ENCODE data around the gene NKIRAS1.

The NKIRAS1 gene

DNA sequence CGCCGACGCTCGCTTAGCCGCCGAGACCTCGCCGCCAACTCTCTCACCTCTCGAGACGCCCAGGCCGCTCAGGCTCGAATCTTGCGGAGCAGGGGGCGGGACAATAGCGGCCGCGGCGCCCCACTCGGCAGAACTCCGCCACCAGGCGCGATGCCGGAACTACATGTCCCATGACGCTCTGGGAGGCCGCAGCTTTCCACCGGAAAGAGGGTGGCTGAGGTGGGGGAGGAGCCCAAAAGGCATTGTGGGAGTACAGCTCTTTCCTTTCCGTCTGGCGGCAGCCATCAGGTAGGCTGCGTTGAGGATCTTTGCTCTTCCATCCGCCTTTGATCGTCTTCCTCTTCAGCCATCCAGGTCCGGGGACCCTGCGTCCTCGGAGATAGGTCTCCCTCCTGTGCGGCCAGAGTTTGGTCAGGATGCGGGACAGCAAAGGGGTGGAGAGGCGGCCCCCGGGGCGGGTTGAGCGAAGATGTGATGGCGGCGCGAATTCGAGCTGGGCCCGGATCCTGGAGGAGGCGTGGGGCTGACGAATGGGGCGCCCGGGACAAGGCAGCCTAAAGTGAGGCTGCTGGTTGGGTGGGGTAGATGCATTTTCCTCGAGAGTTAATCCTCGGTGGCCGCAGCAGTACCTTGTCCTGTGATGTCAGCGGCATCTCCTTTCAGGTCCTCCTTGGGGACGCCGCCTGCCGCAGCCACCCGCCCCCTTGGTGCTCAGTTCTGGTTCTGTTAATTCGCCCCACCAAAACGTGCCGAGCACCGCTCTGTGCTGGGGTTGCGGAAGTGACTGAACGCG lies at the start of gene NKIRAS1, which contains the start of gene RPL15:
TSS of gene NKIRAS1 (minus strand) at position 105 of the 793 bp plus-strand sequence. CDS start 6,086 bp downstream, outside the sequence.
TSS of gene RPL15 (plus strand) at position 247 of the 793 bp plus-strand sequence. CDS start 728 bp downstream, outside the sequence.
- H3K4me1 Mint-ChIP-seq = peaks cover 51% of the 10 kb centered on the region
- no peaks in the 10 kb centered on the region for H3K27me3 Mint-ChIP-seq
- peak within 1 kb of the TSS; percentile 96 to 98 for H3K4me3 Mint-ChIP-seq
- DNase-seq = peak; percentile 95 to 98
- peak; percentile 95 for ATAC-seq
- no peaks in the 10 kb centered on the region for H3K9me3 Mint-ChIP-seq
- peak within 1 kb of the TSS; percentile 99 to 100 for H3K27ac Mint-ChIP-seq

DNA sequence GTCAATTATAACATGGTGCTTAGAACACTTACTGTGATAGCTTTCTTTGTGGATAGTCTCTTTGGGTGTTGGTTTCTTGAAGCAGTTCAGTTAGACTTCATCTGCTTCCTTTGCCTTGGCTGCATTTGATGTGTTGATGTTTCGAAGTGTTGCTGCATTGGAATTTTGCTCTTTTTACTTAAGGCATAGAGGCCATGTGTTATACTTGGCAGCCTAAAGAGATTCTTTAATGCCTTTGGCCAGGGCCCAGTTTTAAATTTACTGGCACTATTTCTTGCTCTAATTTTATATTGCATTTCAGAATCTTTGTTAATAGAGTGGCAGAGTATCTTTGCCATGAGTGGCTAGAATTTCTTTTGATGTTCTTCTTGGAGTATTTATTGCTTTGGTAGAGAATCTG lies 49.5 kb upstream of the NKIRAS1 start:
- no peak for ATAC-seq
- DNase-seq = no peak
- H3K27ac Mint-ChIP-seq = no peak overlapping the region
- H3K27me3 Mint-ChIP-seq = no peaks in the 10 kb centered on the region
- no peaks in the 10 kb centered on the region for H3K4me1 Mint-ChIP-seq
- no peaks in the 10 kb centered on the region for H3K9me3 Mint-ChIP-seq
- no peak overlapping the region for H3K4me3 Mint-ChIP-seq

DNA sequence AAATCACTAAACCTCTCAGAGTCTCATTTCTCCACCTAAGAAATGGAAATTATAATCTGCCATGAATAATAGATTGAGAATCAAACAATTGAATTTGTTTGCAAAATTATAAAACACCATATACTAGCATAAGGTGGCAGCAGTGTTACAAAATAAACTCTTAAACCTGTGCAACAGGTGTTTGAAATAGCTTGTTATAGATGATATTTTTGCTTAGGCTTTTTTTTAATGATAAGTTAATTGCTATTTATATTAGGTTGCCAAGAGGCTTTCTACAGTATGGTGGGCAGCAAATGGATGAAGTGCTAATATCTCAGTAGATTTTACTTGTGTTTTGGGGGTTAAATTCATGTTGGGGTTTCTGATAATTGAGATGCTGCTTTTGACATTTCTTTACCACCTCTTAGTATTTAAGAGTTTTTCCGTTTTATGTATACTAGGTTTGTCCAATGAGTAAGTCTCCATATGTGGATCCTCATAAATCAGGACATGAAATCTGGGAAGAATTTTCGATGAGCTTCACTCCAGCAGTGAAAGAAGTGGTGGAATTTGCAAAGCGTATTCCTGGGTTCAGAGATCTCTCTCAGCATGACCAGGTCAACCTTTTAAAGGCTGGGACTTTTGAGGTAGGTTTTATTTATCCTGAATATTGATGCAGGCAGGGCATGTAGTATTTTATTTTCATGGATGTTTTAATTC lies 47.9 kb upstream of the NKIRAS1 start:
- no peaks in the 10 kb centered on the region for H3K9me3 Mint-ChIP-seq
- no peak overlapping the region for H3K4me3 Mint-ChIP-seq
- no peaks in the 10 kb centered on the region for H3K27me3 Mint-ChIP-seq
- ATAC-seq (no peak), DNase-seq (no peak)
- peaks cover 1% of the 10 kb centered on the region for H3K4me1 Mint-ChIP-seq
- no peak overlapping the region for H3K27ac Mint-ChIP-seq

DNA sequence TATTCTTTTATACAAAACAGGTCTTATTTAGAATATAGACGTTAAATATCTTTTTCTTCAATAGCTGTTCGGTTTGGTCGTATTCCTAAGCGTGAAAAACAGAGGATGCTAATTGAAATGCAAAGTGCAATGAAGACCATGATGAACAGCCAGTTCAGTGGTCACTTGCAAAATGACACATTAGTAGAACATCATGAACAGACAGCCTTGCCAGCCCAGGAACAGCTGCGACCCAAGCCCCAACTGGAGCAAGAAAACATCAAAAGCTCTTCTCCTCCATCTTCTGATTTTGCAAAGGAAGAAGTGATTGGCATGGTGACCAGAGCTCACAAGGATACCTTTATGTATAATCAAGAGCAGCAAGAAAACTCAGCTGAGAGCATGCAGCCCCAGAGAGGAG lies 45.1 kb upstream of the NKIRAS1 start:
- H3K4me3 Mint-ChIP-seq = no peak overlapping the region
- no peak for ATAC-seq
- no peaks in the 10 kb centered on the region for H3K9me3 Mint-ChIP-seq

DNA sequence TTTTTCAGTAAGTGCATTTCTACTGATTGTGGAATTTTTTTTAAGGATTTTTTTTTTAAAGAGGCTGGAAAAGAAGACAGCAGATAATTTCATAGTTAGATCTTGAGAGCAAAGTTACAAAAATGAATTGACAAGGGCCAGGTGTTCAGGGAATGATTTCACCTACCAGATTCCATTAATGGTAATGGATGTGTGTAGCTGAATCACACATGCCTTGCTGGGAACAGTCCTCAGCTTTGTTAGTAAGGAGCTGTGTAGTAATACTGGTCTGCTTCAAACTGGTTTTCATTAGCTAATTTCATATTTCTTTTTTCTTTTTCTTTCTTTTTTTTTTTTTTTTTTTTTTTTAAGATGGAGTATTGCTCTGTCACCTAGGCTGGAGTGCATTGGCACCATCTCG lies 44.3 kb upstream of the NKIRAS1 start:
- Mint-ChIP-seq H3K4me1 (peaks cover 21% of the 10 kb centered on the region), H3K9me3 (no peaks in the 10 kb centered on the region), H3K27me3 (no peaks in the 10 kb centered on the region), H3K4me3 (no peak overlapping the region), H3K27ac (no peak overlapping the region)
- ATAC-seq = no peak
- DNase-seq = no peak

More for the DNA sequence above, 45.1 kb upstream of the NKIRAS1 start:
- Mint-ChIP-seq H3K27me3 (no peaks in the 10 kb centered on the region), H3K4me1 (peaks cover 21% of the 10 kb centered on the region), H3K27ac (no peak overlapping the region)
- no peak for DNase-seq

DNA sequence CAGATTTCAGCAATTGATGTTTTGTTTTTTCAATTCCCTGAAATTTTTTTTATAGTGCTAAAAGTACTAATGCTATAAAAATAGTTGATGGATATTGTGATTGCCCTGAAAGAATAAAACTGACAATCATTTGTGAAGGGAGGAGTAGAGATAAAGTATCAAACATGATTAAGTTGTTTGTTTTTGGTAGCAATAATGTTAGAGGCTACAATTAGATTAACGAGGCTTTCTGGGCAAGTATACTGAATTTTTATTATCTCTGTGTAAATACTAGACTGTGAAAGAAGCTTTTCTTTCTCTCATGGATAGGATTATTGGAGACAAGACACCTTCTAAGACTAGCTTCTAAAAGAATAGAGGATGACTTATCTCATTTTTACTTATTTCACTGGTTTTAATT lies 43.9 kb upstream of the NKIRAS1 start:
- Mint-ChIP-seq H3K4me3 (no peak overlapping the region), H3K9me3 (no peaks in the 10 kb centered on the region), H3K4me1 (peaks cover 25% of the 10 kb centered on the region), H3K27ac (no peak overlapping the region), H3K27me3 (no peaks in the 10 kb centered on the region)
- ATAC-seq (no peak), DNase-seq (no peak)

DNA sequence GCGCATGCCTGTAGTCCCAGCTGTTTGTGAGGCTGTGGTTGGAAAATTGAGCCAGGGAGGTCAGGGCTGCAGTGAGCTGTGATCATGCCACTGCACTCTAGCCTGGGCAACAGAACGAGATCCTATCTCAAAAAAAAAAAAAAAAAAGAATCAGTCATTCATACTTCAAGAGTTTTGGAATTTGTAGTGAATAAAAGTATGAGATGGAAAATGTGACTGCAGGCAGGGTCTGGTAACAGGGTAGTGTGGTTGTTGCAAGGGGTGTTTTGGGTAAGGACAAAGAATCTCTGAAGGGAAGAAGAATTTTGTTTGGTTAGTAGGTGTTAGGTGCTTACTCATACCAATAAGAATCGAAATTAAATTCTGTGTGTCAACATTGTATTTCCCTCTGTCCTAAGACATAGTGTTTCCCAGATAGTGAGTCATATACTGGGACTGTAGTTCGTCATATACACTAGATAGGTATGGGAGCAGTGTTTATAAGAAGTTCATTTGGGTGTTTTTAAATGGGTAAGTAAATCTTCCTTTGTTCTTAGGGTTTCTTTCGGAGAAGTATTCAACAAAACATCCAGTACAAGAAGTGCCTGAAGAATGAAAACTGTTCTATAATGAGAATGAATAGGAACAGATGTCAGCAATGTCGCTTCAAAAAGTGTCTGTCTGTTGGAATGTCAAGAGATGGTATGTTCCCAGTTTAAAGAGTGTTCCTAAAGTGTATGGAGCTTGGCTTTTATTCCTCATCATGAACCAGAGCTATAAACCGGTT lies 42.5 kb upstream of the NKIRAS1 start:
- peak overlapping the region in 1 of 2 donors; percentile 23 for H3K4me3 Mint-ChIP-seq
- peak in 1 of 2 donors; percentile 39 for DNase-seq

DNA sequence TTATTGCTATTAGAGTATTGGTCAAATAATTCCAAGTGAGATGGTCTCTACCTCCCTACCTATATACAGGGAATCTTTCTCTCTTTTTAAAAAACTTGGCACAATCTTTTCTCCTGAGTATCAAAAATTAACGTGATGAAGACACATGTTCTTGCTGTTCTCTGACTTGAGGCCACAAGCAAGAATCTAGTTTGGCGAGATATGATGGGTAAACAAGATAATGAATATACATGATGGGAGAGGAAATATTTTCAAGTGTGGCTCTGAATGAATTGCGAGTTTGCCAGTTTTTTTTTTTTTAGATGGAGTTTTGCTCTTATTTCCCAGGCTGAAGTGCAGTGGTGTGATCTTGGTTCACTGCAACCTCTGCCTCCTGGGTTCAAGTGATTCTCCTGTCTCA lies 39.9 kb upstream of the NKIRAS1 start:
- ATAC-seq (no peak), DNase-seq (no peak)
- H3K27me3 Mint-ChIP-seq = no peaks in the 10 kb centered on the region
- no peaks in the 10 kb centered on the region for H3K9me3 Mint-ChIP-seq
- H3K4me3 Mint-ChIP-seq = no peak overlapping the region
- no peak overlapping the region for H3K27ac Mint-ChIP-seq
- H3K4me1 Mint-ChIP-seq = peaks cover 59% of the 10 kb centered on the region

More for the DNA sequence above, 42.5 kb upstream of the NKIRAS1 start:
- Mint-ChIP-seq H3K27ac (peak overlapping the region in 1 of 2 donors; percentile 2), H3K9me3 (no peaks in the 10 kb centered on the region), H3K27me3 (no peaks in the 10 kb centered on the region), H3K4me1 (peaks cover 36% of the 10 kb centered on the region)
- peak; percentile 98 for ATAC-seq

DNA sequence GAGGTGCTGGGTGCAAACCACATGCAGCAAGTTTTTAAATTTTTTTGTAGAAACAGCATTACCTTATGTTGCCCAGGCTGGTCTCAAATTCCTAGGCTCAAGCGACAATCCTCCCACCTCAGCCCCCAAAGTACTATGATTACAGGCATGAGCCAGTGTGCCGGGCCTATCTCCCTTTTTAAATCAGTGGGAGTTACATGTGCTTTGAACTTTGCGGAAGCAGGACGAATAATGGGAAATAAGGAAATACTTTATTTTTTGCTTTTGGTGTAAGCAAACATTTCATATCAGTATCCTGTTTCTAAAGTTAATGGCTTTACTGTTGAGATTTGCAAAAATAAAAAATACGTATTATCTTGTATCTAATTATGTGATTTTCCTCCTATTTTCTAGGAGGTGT lies 37.4 kb upstream of the NKIRAS1 start:
- Mint-ChIP-seq H3K9me3 (no peaks in the 10 kb centered on the region), H3K4me3 (no peak overlapping the region), H3K4me1 (peaks cover 77% of the 10 kb centered on the region), H3K27ac (no peak overlapping the region), H3K27me3 (no peaks in the 10 kb centered on the region)
- ATAC-seq (no peak), DNase-seq (no peak)

DNA sequence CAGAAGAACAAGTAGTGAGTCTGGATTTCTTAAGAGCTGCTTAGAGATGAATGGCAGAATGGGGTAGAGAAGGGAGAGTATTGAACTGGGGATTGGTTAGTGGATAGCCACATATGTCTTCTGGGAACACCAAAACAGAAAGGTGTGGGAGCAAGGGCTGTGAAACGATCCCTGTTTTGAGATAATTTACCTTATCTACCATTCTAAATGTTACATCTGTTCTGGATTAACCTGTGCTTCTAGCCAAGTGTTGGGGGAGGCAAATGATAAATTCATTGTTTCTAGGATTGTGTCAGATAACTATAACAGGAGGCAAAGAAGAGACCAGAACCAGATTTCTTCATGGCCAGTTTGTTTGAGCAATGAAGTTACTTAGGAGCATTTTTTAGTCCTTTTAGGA lies 36.7 kb upstream of the NKIRAS1 start:
- Mint-ChIP-seq H3K27ac (no peak overlapping the region), H3K4me3 (no peak overlapping the region), H3K4me1 (peaks cover 74% of the 10 kb centered on the region), H3K9me3 (no peaks in the 10 kb centered on the region), H3K27me3 (no peaks in the 10 kb centered on the region)
- ATAC-seq (no peak), DNase-seq (no peak)

DNA sequence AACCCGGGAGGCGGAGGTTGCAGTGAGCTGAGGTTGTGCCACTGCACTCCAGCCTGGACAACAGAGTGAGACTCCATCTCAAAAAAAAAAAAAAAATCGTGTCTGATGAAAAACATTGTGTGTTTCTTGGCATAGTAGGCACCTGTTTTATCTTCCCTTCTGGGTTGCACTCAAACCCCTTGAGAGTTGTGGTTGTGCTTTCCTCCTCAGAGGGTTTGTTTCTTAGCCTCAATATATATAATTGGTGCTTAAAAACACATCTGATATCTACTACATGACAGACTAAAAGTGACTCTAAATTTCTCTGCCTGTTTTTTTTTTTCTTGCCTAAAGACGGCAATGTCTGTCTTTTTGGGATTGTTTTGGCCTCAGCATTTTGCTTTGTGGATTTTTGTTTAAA lies 35.9 kb upstream of the NKIRAS1 start:
- ATAC-seq (no peak), DNase-seq (no peak)
- H3K9me3 Mint-ChIP-seq = no peaks in the 10 kb centered on the region
- peaks cover 75% of the 10 kb centered on the region for H3K4me1 Mint-ChIP-seq
- H3K27ac Mint-ChIP-seq = no peak overlapping the region
- no peaks in the 10 kb centered on the region for H3K27me3 Mint-ChIP-seq
- H3K4me3 Mint-ChIP-seq = no peak overlapping the region

DNA sequence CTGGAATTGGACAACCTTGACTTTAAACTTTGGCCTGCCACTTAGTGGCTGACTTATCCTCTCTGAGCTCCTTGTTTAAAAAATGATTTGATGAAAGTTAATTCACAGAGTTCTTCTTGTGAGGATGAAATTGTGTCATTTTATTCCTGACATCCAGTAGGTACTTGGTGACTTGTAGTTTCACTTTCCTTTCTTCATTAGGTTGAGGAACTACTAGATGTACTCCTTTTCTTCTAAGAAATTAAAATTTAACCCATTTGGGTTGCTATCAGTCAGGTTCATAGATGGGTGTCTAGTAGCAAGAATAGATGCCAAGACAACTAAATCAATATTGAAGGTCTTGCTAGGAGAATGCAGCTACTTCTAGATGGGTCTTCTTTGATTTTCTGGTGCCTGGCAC lies 33.5 kb upstream of the NKIRAS1 start:
- H3K27me3 Mint-ChIP-seq = no peaks in the 10 kb centered on the region
- H3K4me3 Mint-ChIP-seq = peak overlapping the region; percentile 71 to 86
- ATAC-seq = no peak
- H3K4me1 Mint-ChIP-seq = peaks cover 77% of the 10 kb centered on the region
- no peaks in the 10 kb centered on the region for H3K9me3 Mint-ChIP-seq
- peak overlapping the region in 1 of 2 donors; percentile 94 for H3K27ac Mint-ChIP-seq
- DNase-seq = no peak

DNA sequence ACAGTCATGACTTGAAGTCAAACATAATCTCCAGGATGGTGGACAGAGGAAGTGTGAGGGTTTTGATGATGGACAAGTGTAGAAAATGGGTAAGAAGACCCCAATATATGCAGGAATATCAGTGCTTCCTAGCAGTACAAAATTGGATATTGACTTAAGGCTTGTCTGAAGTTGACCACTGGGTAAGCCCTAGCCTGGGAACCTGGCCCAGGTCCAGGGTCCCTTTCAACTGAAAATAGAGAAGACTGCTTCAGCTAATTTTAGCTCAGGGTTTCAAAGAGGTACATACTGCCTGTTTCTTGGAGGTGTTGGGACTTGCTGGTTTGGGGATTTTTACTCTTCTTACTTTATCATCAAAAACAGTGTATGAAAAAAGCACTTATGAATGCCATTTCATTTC lies 33.0 kb upstream of the NKIRAS1 start:
- DNase-seq = no peak
- Mint-ChIP-seq H3K27me3 (peaks cover under 1% of the 10 kb centered on the region), H3K27ac (peak overlapping the region in 1 of 2 donors; percentile 94), H3K4me1 (peaks cover 73% of the 10 kb centered on the region), H3K9me3 (no peaks in the 10 kb centered on the region), H3K4me3 (peak overlapping the region; percentile 71 to 86)
- no peak for ATAC-seq

DNA sequence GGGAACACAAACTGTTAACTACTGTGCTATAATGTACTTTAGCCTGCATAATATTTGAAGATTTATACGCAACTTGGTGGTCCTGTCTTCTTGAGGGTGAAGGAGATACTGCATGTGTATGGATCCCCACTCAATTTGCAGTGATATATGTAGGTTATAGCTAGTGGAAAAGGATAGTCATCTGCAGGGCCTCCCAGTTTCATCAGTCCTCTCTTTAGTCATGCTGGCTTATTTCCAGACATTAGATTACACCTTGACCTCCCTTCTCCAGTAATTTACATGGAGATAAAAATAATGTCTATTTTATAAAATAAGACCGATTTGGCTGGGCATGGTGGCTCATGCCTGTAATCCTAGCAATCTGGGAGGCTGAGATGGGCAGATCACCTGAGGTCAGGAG lies 32.0 kb upstream of the NKIRAS1 start:
- H3K27ac Mint-ChIP-seq = no peak overlapping the region
- no peak for ATAC-seq
- no peaks in the 10 kb centered on the region for H3K9me3 Mint-ChIP-seq
- no peak for DNase-seq
- no peak overlapping the region for H3K4me3 Mint-ChIP-seq
- H3K4me1 Mint-ChIP-seq = peaks cover 74% of the 10 kb centered on the region
- H3K27me3 Mint-ChIP-seq = peaks cover 11% of the 10 kb centered on the region

DNA sequence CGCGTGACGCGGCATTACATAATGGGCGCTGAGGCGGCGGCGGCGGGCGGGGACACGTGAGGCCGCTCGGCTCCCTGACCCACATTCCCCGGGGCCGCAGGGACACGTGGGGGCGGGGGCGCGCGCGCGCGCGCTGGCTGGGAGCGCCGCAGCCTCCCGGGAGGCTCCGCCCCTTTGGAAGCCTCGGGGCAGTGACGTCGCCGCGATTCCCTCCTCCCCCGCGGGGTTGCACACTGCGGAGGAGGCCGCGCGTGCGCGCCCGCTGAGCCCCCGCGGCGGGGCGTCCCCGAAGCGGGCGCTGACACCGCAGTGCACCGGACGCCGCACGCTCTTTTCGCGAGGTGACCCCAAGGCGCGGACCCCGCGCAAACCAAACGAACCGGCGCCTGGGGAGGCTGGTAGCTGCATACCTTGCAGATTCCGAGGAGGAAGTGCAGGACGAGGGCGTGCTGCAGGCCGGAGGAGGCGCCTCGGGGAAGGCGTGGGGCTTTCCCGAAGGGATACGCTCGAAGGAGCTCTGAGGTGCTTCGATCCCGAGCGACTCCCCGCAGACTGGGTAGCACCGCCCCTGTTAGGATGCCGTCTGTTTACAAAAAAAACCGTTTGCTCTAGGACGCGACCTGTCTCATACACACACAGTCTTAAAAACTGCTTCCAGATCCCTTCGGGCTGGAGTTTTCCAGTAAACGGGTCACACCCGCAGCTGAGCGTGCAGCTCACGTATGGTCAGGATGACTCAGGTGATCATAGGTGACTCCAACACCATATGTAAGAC lies 29.3 kb upstream of the NKIRAS1 start:
- Mint-ChIP-seq H3K27me3 (peaks cover 23% of the 10 kb centered on the region), H3K4me3 (peak overlapping the region; percentile 81 to 82), H3K9me3 (no peaks in the 10 kb centered on the region), H3K4me1 (peaks cover 50% of the 10 kb centered on the region), H3K27ac (peak overlapping the region; percentile 91 to 97)
- ATAC-seq (peak; percentile 86), DNase-seq (peak; percentile 93 to 96)
